ENCODE data around the gene DALRD3.

DALRD3 gene

DNA sequence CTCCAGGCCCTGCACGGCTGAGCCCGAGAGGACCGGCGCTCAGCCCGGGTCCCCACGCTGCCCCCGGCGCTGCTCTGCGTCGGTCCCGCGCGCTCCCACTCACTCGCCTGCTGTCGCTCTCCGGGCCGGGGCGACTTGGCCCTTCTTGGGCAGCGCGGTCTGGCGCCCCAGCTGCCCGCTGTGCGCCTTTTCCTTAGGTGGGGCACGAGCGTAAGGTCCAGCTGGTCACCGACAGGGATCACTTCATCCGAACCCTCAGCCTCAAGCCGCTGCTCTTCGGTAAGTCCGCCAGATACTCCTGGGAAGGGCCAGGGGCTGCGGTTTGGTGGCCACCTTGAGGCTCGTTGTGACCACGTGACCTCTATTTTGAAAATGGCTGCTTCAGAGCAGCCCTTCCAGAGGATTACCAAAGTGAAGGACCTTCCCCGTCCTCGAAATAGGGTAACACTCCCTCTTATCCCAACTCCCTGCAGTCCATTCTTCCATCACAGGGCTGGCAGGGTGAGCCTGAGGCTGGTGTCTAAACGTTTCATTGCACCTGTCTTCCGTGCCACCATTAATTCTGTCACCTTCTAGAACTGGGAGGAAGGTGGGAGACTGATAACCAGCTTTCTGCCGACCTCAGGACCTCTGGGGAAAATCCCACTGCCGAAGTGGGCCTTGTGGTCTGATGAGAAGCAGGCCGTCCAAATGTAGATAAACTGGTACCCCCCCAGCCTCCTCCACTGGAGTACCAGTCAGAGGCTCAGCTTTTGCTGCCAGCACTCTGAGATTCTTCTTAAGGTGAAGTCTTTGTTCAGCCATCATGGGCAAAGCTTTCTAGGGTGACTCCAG, 27.5 kb downstream of the DALRD3 start:
- Histone ChIP-seq H3K36me3 (ENCODE audit: control insufficient read depth, insufficient read depth, low read length) (peaks cover 1% of the 10 kb centered on the region), H3K27me3 (ENCODE audit: control insufficient read depth, insufficient read depth, low read length, poor library complexity, severe bottlenecking) (no peaks in the 10 kb centered on the region), H3K4me1 (ENCODE audit: control insufficient read depth, insufficient read depth, low read length) (peaks cover 18% of the 10 kb centered on the region), H3K9me3 (ENCODE audit: control insufficient read depth, low read length) (no peaks in the 10 kb centered on the region), H3K27ac (ENCODE audit: insufficient read depth, low read depth, low read length, poor library complexity, severe bottlenecking) (peak overlapping the region; percentile 89), H3K4me3 (ENCODE audit: insufficient read depth, low read depth, low read length) (peak overlapping the region; percentile 87)
- WGBS, 2 experiments: 8% methylated on average over 40 of the region's 40 CpGs

DNA sequence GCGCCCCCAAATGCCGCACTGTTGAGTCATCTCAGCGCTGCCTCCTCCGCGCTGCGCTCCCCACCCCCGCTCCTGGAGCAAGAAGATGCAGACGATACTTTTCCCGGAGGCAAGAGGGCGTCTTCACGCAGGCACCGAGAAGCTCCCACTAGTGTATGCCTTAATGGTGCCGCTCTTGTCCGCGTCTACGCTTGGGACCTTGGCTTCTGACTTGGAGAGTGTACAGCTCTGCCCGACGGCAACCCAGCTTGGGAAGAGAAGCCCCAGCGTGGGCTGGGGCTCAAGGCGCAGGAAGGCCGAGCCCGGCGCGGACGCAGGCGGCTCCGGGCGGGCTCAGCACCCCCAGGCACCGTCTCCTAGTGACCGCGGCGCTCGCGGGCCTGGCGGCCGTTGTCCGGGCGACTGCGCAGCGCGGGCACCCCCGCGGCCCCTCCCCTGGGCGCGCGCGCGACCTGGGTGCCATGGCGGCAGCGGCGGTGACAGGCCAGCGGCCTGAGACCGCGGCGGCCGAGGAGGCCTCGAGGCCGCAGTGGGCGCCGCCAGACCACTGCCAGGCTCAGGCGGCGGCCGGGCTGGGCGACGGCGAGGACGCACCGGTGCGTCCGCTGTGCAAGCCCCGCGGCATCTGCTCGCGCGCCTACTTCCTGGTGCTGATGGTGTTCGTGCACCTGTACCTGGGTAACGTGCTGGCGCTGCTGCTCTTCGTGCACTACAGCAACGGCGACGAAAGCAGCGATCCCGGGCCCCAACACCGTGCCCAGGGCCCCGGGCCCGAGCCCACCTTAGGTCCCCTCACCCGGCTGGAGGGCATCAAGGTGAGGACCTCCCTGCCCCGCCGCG, 28.4 kb downstream of the DALRD3 start, which contains the start of gene P4HTM:
Gene P4HTM (plus strand): TSS at position 446 of the 840 bp plus-strand sequence. CDS start 16 bp downstream, at position 462.
- no peaks in the 10 kb centered on the region for H3K27me3 ChIP-seq (ENCODE audit: control insufficient read depth, insufficient read depth, low read length, poor library complexity, severe bottlenecking)
- peak within 1 kb of the TSS; percentile 89 for H3K27ac ChIP-seq (ENCODE audit: insufficient read depth, low read depth, low read length, poor library complexity, severe bottlenecking)
- peaks cover 18% of the 10 kb centered on the region for H3K4me1 ChIP-seq (ENCODE audit: control insufficient read depth, insufficient read depth, low read length)
- H3K36me3 ChIP-seq (ENCODE audit: control insufficient read depth, insufficient read depth, low read length): peaks cover 4% of the 10 kb centered on the region
- 0% methylated on average over 91 of the region's 91 CpGs for WGBS, 2 experiments
- no peaks in the 10 kb centered on the region for H3K9me3 ChIP-seq (ENCODE audit: control insufficient read depth, low read length)
- peak within 1 kb of the TSS; percentile 87 for H3K4me3 ChIP-seq (ENCODE audit: insufficient read depth, low read depth, low read length)

DNA sequence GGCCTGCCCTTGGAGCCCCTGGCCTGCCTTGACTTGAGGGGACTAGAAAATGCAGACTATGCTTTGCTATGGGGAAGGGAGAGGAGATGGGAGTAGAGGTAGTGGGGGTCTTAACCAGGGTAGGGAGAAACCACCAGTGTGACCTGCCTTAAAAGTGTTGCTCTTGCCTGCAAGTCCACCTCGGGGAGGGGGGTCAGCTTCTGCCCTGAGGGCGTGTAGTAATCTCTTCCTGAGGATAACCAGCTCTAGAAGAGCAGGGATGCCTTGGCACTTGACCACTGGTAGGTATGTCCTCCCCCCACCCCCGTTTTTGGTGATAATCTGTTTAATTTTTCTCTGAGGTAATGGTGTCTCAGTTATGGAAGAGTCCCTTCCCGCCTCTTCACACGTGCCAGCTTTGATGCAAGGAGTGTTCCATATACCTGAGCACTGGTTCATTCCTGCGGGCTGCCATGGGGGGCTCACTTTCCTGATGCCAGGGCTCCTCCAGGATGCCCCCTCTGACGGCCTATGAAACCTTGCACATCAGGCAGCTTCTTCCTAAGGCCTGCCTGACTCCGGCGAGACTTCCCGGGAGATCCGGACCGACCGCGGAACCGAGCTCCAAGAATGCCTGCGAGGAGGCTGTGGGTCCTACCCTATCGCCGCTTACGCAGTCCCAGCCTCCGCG, 29.1 kb downstream of the DALRD3 start:
- 6 to 7% methylated on average over 21 of the region's 21 CpGs for WGBS, 2 experiments
- peak overlapping the region; percentile 87 for H3K4me3 ChIP-seq (ENCODE audit: insufficient read depth, low read depth, low read length)
- H3K4me1 ChIP-seq (ENCODE audit: control insufficient read depth, insufficient read depth, low read length): peaks cover 18% of the 10 kb centered on the region
- no peaks in the 10 kb centered on the region for H3K27me3 ChIP-seq (ENCODE audit: control insufficient read depth, insufficient read depth, low read length, poor library complexity, severe bottlenecking)
- H3K36me3 ChIP-seq (ENCODE audit: control insufficient read depth, insufficient read depth, low read length): peaks cover 8% of the 10 kb centered on the region
- H3K27ac ChIP-seq (ENCODE audit: insufficient read depth, low read depth, low read length, poor library complexity, severe bottlenecking): peak overlapping the region; percentile 89
- H3K9me3 ChIP-seq (ENCODE audit: control insufficient read depth, low read length): no peaks in the 10 kb centered on the region

DNA sequence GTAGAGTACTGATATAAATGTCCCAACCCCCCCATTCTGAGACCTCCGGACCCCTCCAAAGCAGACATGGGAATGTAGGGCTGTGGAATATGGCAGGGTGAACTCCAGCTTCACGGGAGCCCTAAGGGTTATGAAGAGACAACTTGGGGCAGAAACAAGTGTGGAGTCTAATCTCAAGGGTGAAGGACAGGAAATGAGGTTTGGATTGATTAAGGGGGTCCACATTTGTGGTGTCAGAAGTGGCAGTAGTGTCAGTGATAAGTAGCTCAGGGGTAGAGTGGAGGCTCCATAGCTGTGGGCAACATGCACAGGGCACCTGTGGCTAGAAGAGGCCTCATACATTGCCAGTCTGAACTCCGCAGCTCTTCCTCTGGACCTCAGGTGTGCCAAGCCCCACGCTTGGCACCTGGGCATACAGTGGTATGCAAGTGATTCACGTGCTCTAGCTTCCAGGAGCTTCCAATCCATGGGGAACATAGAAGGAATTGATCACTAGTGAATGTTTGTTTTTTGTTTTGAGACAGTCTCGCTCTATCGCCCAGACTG, 32.5 kb downstream of the DALRD3 start:
- Histone ChIP-seq H3K4me3 (ENCODE audit: insufficient read depth, low read depth, low read length) (no peak overlapping the region), H3K9me3 (ENCODE audit: control insufficient read depth, low read length) (no peaks in the 10 kb centered on the region), H3K4me1 (ENCODE audit: control insufficient read depth, insufficient read depth, low read length) (peaks cover 9% of the 10 kb centered on the region), H3K27ac (ENCODE audit: insufficient read depth, low read depth, low read length, poor library complexity, severe bottlenecking) (no peak overlapping the region), H3K36me3 (ENCODE audit: control insufficient read depth, insufficient read depth, low read length) (peaks cover 24% of the 10 kb centered on the region), H3K27me3 (ENCODE audit: control insufficient read depth, insufficient read depth, low read length, poor library complexity, severe bottlenecking) (no peaks in the 10 kb centered on the region)
- WGBS, 2 experiments: 97% methylated on average over 7 of the region's 7 CpGs

DNA sequence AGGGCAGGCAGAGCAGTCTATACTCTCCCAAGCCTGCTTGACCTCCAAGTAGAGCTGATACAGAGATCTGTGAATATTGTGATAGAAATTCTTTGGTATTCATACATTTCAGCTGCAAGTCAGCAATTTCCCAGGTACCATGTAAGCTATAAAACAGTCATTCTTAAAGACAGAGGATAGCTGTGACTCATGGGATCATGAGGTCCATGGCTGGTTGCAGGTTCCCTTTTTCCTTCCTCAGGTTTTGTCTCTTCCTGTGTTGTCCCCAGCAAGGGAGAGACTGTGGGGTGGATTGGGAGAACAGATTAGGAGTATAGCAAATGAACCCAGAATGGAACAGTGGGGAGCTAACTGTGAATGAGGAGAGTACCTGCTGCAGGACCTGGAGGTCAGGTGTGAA, 33.7 kb downstream of the DALRD3 start:
- no peaks in the 10 kb centered on the region for H3K27me3 ChIP-seq (ENCODE audit: control insufficient read depth, insufficient read depth, low read length, poor library complexity, severe bottlenecking)
- H3K4me1 ChIP-seq (ENCODE audit: control insufficient read depth, insufficient read depth, low read length): peaks cover 8% of the 10 kb centered on the region
- H3K9me3 ChIP-seq (ENCODE audit: control insufficient read depth, low read length): no peaks in the 10 kb centered on the region
- no peak overlapping the region for H3K4me3 ChIP-seq (ENCODE audit: insufficient read depth, low read depth, low read length)
- H3K36me3 ChIP-seq (ENCODE audit: control insufficient read depth, insufficient read depth, low read length): peaks cover 33% of the 10 kb centered on the region
- H3K27ac ChIP-seq (ENCODE audit: insufficient read depth, low read depth, low read length, poor library complexity, severe bottlenecking): no peak overlapping the region

DNA sequence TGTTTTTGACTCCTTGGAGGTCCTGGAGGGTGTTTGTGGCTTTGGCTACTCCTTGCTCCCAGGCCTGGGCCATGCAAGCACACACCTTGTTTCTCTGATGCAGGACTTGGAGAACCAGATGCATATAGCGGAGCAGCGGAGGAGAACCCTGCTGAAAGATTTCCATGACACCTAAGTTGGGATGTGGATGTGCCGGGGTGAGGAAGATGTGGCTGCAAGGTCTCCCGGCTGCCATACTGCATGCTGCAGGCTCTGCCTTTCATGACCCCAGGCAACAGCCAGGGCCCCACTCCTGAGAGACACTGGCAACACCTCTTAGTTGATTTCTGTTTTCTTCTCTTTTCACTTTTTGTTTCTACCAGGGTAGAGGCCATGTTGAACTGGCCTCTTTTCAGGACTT, 35.3 kb downstream of the DALRD3 start:
- WGBS, 2 experiments: 95 to 98% methylated on average over 4 of the region's 4 CpGs
- peaks cover 33% of the 10 kb centered on the region for H3K36me3 ChIP-seq (ENCODE audit: control insufficient read depth, insufficient read depth, low read length)

DNA sequence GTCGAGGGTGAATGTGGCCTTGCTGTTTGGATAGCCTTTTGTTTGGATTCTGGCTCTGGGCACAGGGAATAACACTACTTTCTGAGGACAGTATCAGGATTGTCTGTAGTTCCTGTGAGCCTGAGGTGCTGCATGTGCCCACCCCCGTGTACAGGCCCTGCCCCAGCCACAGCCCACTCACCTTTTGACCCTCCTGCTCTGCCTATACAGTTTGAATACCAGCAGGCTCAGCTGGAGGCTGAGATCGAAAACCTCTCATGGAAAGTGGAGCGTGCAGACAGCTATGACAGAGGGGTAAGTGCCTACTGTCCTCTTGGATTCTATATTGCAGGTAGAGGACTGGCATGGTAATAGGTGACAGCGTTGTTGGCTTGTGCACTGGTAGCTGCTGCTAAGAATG, 35.7 kb downstream of the DALRD3 start:
- Histone ChIP-seq H3K4me1 (ENCODE audit: control insufficient read depth, insufficient read depth, low read length) (no peaks in the 10 kb centered on the region), H3K4me3 (ENCODE audit: insufficient read depth, low read depth, low read length) (no peak overlapping the region), H3K27ac (ENCODE audit: insufficient read depth, low read depth, low read length, poor library complexity, severe bottlenecking) (no peak overlapping the region), H3K36me3 (ENCODE audit: control insufficient read depth, insufficient read depth, low read length) (peaks cover 33% of the 10 kb centered on the region), H3K27me3 (ENCODE audit: control insufficient read depth, insufficient read depth, low read length, poor library complexity, severe bottlenecking) (no peaks in the 10 kb centered on the region), H3K9me3 (ENCODE audit: control insufficient read depth, low read length) (no peaks in the 10 kb centered on the region)
- whole genome bisulfite sequencing, 2 experiments: 94 to 95% methylated on average over 5 of the region's 5 CpGs

More for the DNA sequence above, 35.3 kb downstream of the DALRD3 start:
- H3K9me3 ChIP-seq (ENCODE audit: control insufficient read depth, low read length): no peaks in the 10 kb centered on the region
- H3K27me3 ChIP-seq (ENCODE audit: control insufficient read depth, insufficient read depth, low read length, poor library complexity, severe bottlenecking): no peaks in the 10 kb centered on the region
- no peaks in the 10 kb centered on the region for H3K4me1 ChIP-seq (ENCODE audit: control insufficient read depth, insufficient read depth, low read length)
- H3K27ac ChIP-seq (ENCODE audit: insufficient read depth, low read depth, low read length, poor library complexity, severe bottlenecking): no peak overlapping the region
- H3K4me3 ChIP-seq (ENCODE audit: insufficient read depth, low read depth, low read length): no peak overlapping the region

DNA sequence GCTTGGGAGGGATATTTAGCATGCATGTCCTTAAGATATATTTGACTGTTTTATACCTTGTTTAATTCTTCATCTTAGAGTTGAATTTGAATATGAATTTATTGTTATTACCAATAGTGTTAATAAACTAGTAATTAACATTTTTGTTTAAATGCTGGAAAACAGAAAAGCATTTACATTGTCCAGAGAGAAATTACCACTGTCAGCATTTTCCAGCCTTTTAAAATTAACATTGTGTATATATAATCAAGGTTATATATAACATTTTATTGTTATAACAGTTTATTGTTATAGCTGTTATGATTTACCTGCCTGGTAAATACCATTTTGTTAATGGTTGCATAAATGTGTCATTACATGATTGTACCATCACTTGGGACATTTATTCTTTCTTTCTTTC, 36.4 kb downstream of the DALRD3 start:
- Histone ChIP-seq H3K36me3 (ENCODE audit: control insufficient read depth, insufficient read depth, low read length) (peaks cover 33% of the 10 kb centered on the region), H3K4me1 (ENCODE audit: control insufficient read depth, insufficient read depth, low read length) (no peaks in the 10 kb centered on the region), H3K9me3 (ENCODE audit: control insufficient read depth, low read length) (no peaks in the 10 kb centered on the region), H3K27me3 (ENCODE audit: control insufficient read depth, insufficient read depth, low read length, poor library complexity, severe bottlenecking) (no peaks in the 10 kb centered on the region), H3K27ac (ENCODE audit: insufficient read depth, low read depth, low read length, poor library complexity, severe bottlenecking) (no peak overlapping the region), H3K4me3 (ENCODE audit: insufficient read depth, low read depth, low read length) (no peak overlapping the region)

DNA sequence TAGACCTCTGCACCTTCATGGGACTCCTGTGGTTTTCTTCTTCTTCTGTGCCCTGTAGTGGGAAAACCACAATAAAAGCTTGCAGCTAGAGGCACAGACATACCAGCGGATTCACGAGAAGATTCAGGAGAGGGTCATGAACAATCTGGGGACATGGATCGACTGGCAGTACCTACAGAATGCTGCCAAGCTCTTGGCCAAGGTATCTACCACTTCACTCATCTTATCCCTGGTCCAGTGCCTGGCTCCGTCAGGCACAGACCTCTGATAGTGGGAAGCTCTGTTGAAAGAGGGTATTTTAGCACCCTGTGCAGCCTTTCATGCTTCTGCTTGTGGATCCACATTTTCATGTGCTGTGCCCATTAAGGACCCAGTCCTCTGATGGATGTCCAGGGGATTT, 38.1 kb downstream of the DALRD3 start:
- Histone ChIP-seq H3K4me3 (ENCODE audit: insufficient read depth, low read depth, low read length) (no peak overlapping the region), H3K27me3 (ENCODE audit: control insufficient read depth, insufficient read depth, low read length, poor library complexity, severe bottlenecking) (no peaks in the 10 kb centered on the region), H3K36me3 (ENCODE audit: control insufficient read depth, insufficient read depth, low read length) (peaks cover 40% of the 10 kb centered on the region), H3K4me1 (ENCODE audit: control insufficient read depth, insufficient read depth, low read length) (no peaks in the 10 kb centered on the region), H3K27ac (ENCODE audit: insufficient read depth, low read depth, low read length, poor library complexity, severe bottlenecking) (no peak overlapping the region), H3K9me3 (ENCODE audit: control insufficient read depth, low read length) (no peaks in the 10 kb centered on the region)
- WGBS, 2 experiments: 96 to 97% methylated on average over 4 of the region's 4 CpGs
